NCI-H146 (cell line): ENCODE measurements around the gene CNTNAP5.

Experiments
- DNase-seq: peaks from one replicate; lab custom pipeline; 2025; lab: John Stamatoyannopoulos, UW

The CNTNAP5 gene

GRCh38 chr2:124063596-124063995 lies 38.5 kb downstream of the CNTNAP5 start:
- DNase-seq: no peak

GRCh38 chr2:124065636-124066035 lies 40.5 kb downstream of the CNTNAP5 start:
- no peak for DNase-seq

DNA sequence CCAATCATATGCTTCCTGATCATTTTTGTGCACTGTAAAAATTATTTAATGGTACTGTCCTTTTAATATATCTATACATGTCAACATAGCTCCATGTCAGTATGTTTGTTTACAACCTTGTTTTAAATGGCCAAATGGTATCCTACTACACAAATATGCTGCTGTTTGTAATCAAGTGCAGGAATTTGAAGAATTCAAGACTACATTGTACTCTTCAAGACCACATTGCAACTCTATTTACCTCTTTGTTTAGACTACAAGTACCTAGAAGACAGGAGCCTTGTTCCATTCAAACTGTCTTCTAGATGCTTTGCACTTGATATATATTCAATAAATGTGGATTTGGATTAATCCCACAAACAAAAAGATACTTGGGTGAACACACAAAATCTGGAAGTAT lies 41.7 kb downstream of the CNTNAP5 start:
- DNase-seq: no peak

GRCh38 chr2:124079045-124079444 lies 54.0 kb downstream of the CNTNAP5 start:
- DNase-seq: no peak

DNA sequence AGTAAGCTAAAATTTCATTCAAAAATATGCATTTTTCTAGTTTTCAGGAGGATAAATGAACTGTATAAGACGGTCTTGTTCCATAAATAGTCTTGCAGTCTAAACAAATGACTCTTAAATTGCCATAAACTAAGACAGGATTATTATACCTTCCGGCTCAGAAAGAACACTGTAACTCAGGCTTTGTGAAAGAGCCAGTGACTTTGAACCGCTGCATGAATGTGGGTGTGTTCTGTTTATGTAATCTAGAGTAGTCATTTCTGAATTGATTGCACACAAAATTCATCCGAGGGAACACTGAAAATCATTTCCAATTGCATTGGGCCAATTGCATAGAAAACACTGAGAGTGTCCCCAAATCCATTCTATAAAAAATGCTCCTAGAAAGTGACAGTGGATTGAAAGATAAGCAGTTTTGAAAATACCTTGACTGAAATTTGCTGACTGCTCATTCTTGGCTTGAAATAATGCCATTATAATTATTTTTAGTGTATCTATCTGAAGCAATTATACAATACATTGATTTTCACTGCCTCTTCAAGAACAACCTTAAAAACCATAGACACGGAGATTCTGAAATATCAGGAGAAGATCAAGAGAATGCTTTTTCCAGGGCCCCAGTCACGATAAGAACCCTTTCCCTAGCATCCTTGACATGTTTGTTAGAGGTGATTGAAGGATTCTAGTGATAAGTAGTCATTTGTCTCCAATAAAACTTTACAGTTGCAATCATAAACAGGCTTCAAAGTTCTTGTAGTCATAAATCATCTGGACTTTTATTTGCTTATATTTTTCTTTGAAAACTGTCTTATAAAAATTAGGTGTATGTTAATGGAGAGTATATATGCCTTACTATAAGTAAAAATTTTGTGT lies 55.4 kb downstream of the CNTNAP5 start:
- no peak for DNase-seq

- no peak for DNase-seq
These were observed 56.1 kb downstream of the CNTNAP5 start for GRCh38 chr2:124081154-124081716.

DNA sequence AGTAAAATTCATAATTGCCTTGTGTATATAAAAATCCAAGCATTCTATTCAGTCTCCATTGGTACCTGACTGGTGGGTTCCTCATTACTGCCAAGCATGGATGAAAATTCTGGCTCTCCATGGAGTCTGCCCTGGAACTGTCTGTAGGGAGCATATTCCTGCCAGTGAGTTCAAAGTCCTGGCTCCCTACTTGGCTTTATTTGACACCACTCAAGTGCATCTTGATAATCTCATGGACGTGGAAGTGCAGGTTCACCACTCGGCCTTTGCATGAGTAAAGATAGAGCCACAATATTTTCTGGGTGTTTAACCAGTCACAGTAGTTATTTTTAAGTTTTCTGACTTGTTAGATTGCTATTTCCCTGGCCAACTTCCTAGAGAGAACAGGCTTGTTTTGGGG lies 63.5 kb downstream of the CNTNAP5 start:
- no peak for DNase-seq

- DNase-seq: no peak
These were observed 66.6 kb downstream of the CNTNAP5 start for GRCh38 chr2:124091721-124092120.

GRCh38 chr2:124092651-124093050 lies 67.6 kb downstream of the CNTNAP5 start:
- DNase-seq: no peak

- DNase-seq: no peak
These were observed 79.8 kb downstream of the CNTNAP5 start for GRCh38 chr2:124104914-124105313.

DNA sequence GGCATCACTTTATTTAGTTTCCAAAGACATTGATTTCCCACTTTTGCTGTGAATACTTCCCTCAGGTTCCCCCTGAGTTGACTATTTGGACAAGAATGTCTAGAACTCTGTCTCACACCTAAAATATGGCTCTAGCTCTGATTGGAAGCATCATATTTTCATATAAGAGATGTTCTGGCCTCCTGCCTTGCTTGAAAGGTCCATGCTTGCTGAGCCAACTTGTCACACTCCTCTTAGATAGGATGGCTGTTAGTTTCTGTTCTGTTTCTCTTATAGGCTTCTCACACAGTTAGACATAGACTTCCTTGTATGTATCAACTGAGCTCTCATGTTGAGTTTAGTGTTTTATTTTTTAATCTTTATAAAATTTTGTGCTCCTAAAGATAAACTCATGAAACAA lies 87.1 kb downstream of the CNTNAP5 start:
- no peak for DNase-seq

- no peak for DNase-seq
These were observed 87.9 kb downstream of the CNTNAP5 start for GRCh38 chr2:124112966-124113365.

GRCh38 chr2:124120246-124120645 lies 95.2 kb downstream of the CNTNAP5 start:
- DNase-seq: no peak

DNA sequence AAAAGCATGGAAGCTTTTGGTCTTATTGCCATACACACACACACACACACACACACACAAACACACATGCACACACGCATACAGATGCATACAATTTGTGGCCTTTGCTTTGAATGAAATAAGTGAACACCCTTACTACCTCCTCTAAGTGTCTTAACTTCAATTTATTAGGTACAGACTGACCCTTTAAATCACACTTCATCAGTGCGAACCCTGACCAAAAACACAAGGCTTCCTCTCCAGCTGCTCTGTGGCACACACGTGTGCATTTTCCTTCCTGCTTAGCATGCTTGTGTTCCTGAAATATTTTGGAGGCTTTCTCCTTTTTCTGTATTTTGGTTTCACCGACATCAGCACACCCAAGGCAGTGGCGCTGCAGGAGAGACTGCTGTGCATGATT lies 96.0 kb downstream of the CNTNAP5 start:
- DNase-seq: no peak

GRCh38 chr2:124121760-124122275 lies 96.7 kb downstream of the CNTNAP5 start:
- no peak for DNase-seq

- DNase-seq: no peak
These were observed 97.3 kb downstream of the CNTNAP5 start for GRCh38 chr2:124122340-124122739.

GRCh38 chr2:124131276-124131675 lies 106.2 kb downstream of the CNTNAP5 start:
- DNase-seq: no peak

DNA sequence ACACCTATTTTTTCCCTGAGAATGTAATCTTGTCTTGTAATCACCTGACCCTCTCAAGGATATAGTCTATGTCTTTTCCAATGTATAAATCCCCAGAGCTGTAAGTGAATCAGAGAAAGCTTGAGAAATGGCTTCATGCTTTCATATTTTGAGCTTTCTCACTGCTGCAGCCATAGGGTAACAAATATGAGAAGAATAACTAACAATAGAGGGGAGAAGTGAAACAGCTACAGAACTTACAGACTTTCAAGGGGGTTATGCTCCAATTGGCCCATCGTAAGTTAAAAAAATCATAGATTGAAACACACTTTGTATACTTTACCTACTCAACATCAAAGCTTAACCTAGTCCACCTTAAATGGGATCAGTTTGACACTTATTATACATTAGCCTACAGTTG lies 111.0 kb downstream of the CNTNAP5 start:
- DNase-seq: no peak

DNA sequence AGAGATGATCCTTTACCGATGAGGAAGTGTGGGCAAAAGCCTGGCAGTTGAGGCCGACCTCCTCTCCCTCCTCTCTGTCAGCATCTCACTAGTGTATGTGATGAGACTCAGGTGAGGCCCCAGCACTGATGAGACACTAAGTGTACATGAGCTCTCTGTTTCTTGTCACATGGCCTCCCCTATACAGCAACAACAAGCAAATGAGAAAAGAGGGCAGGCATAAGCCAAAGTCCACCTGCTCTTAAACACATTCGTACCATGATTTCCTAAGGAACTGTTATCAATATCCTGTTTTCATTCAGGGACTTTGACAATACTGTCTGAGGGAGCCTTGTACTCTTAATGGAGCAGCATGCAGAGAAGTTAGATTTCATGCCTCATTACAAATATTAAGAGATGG lies 113.0 kb downstream of the CNTNAP5 start:
- DNase-seq: no peak

GRCh38 chr2:124145982-124146381 lies 120.9 kb downstream of the CNTNAP5 start:
- peak; percentile 67 for DNase-seq

DNA sequence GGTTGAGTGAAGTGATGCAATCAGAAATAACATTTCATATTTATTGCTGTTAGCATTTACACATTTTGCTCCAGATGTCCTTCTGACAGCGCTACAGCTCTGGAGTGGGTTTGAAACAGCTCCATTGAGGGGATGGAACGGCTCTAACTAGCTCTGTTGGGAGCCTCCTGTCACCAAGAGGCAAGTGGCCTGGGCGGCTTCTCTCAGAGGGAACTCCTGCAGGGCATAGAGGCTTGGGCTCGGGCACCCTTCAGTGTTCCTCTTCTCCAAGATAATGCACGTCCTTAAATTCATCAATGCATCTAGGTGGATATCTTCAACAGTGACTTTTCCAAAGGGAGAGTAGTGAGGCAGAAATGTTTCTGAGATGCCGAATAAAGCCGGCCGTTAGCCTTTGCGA lies 122.5 kb downstream of the CNTNAP5 start:
- no peak for DNase-seq

- no peak for DNase-seq
These were observed 124.5 kb downstream of the CNTNAP5 start for GRCh38 chr2:124149571-124149970.

GRCh38 chr2:124151691-124152090 lies 126.6 kb downstream of the CNTNAP5 start:
- no peak for DNase-seq

DNA sequence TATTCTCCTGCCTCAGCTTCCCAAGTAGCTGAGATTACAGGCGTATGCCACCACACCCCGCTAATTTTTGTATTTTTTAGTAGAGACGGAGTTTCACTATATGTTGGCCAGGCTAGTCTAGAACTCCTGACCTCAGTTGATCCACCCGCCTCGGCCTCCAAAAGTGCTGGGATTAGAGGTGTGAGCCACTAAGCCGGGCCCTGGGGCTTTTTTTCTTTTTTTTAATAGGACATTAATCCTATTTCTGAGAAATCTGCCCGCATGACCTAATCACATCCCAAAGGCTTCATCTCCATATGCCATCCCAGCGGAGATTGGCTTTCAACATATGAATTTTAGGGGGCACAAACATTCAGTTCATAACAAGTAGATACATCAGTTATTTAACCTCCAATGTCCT lies 128.6 kb downstream of the CNTNAP5 start:
- DNase-seq: no peak
